ENCODE measurements around the gene YPEL1.
A peak's percentile ranks its signal among the peaks of the same experiment; 100 is the strongest.

YPEL1 gene, protein sequence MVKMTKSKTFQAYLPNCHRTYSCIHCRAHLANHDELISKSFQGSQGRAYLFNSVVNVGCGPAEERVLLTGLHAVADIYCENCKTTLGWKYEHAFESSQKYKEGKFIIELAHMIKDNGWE

GRCh38 chr22:21735200-21736083, at the start of gene YPEL1:
TSS of gene YPEL1 (minus strand) at chr22:21735794. CDS start at chr22:21710744, 25,050 bp downstream.
- peak; percentile 98 for DNase-seq

GRCh38 chr22:21780259-21780658, 44.7 kb upstream of the YPEL1 start:
- DNase-seq: no peak

GRCh38 chr22:21779444-21779843, 43.9 kb upstream of the YPEL1 start:
- DNase-seq: no peak

DNA sequence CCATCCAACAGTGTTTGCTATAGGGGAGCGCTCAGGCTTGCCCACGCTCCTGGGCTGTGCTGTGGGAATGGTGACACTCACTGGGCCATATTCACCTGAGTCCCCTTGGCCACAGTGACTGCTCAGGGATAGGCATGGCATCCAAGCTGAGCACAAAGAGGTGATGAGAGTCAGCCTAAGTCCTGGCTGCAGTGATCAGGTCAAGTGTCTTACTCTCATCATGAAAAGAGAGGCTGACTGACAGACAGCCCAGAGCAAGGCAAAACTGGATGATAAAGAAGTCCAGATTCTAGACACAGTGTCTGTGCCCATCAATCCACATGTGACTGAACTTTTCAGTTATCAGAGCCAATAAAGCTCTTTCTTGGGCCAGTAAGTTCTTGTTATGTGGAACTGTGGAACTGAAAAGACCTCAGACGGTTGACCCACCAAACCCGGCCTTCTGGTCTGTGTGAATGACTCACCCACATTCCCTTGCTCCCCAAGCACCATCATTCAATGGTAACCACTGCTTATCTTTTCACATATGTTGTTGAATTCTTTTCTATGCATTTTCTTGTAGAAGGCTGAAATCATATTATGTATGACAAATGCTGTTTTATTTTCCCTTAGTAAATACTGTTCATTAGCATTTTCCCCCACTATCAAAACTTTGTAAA, 43.2 kb upstream of the YPEL1 start:
- no peak for DNase-seq

- no peak for DNase-seq
These were observed 36.0 kb upstream of the YPEL1 start for GRCh38 chr22:21771631-21771976.

DNA sequence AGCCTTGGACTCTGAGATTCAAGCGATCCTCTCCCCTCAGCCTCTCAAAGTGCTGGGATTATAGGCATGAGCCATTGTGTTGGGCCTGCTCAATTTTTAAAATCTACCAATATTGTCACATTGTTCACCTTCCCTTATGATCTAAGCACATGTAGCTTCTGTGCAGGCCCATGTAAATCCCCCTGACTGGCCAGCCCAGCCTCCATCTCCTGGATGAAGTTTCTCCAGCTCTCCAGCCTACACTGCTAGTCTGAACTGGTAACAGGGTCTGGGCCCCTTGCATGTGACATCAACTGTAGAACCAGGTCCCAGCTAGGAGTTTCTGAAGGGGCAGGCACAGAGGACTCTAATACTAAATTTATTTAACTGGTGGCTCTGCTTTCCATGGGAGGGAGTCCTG, 32.8 kb upstream of the YPEL1 start:
- no peak for DNase-seq

GRCh38 chr22:21766691-21767462, 31.3 kb upstream of the YPEL1 start:
- DNase-seq: no peak

- no peak for DNase-seq
These were observed 30.4 kb upstream of the YPEL1 start for GRCh38 chr22:21765909-21766529.

- DNase-seq: no peak
These were observed 28.6 kb upstream of the YPEL1 start for GRCh38 chr22:21764038-21764804.

DNA sequence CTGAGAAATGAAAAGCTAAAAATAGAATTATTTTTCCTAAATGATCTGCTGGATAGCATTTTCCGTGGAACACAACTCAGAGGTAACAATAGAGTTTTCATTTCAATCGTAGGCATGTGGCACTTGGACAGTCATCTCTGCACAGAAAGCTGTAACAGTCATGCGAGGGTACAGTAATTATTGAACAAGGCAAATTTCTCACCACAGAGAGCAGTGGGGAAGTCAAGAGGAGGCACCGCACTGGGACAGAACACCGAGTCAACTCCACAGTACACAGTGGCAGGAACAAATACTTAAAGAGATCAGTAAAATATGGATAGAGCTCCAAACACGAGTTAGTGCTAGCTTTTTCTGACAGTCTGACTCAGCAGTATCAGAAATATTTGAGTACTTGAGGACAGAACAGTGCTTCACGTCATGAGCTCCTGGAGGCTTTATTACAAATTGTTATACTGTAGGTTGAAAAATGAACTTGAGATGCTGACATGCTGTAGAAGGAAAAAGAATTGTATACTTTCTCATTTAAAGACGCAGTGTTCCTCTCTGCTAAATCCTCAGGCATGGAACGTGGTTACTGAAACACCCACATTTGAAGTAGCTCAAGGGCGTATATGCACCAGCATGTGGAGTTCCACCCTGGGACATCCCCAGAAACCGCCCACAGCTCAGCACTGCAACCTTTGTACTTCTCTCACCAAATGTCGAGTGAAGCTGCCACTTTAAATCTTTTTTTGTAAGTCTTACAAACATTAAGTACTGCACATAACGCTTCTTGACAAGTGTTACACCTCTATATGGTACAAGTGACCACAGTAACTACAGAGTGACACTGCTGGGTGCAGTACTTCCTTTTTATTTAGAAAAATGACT, 27.4 kb upstream of the YPEL1 start:
- DNase-seq: no peak

DNA sequence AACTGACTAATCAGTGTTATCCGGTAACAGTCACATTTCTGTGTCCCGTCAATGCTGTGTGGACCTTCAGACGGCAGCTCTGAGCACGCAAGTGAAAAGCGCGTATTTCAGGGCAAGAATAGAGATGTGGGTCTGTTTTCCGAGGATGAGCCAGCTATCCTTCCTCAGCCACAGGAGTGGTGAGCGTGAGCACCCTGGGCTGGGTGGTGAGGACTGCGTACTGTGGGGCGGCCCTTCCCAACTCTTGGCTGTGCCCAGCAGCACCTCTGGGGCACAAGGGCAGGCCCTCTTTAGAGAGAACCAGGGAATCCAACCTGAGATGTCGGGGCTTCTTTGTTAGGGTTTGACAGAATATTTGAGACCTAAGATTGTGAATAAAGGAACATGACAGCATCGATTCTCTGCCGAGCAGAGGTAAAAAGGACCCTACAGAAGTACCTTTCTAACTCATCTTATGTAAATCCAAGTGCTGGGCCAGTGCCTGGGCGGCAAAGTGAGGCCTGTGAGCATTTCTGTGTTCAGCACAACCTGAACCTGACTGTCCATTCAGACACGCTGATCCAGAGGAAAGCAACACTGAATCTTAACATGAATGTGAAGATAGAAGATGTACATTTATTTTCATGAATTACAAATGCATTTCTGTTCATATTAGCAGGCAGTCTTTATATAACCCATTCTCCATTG, 26.5 kb upstream of the YPEL1 start:
- DNase-seq: no peak

DNA sequence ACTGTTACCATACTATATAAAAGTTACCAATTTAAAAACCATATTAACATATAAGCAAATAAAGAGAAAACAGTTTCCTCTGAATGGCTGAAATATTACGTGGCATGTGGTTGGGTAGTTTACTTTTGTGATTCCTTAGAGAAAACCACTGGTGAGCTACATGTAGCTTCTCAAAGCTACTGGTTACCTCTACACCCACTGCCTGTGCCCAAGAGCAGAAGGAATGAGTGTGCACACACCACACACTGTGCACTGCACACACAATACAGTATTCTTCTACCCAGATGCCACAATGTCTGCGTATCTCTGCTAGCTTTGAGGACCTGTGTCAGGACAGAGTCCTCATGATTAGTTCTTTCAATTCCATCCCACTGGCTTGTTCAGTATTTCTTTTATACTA, 25.5 kb upstream of the YPEL1 start:
- DNase-seq: no peak

- no peak for DNase-seq
These were observed 25.0 kb upstream of the YPEL1 start for GRCh38 chr22:21760640-21761039.

GRCh38 chr22:21759646-21760376, 24.2 kb upstream of the YPEL1 start:
- DNase-seq: no peak

GRCh38 chr22:21759093-21759492, 23.5 kb upstream of the YPEL1 start:
- DNase-seq: no peak

GRCh38 chr22:21758091-21758864, 22.7 kb upstream of the YPEL1 start:
- DNase-seq: no peak

DNA sequence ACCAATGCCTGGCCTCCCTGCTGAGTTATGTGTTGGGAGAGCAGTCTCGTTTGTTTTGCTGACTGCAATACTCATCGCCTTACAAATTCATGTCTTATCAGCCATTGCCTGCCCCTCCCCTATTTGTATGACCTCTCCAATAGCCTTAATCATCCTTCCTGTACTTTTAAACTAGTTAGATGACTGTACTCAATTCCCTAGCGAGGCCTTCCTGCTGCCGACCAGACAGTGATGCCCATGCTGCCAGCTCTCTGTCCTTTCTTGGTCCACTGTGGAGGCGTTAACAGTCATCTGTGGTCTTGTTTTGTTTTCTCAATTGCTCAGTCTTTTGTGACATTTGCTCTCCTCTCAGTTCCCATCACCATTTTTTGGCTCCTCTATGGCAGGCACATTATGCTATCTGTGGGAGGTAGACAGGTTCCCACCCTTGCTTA, 20.3 kb upstream of the YPEL1 start:
- no peak for DNase-seq

- no peak for DNase-seq
These were observed 18.9 kb upstream of the YPEL1 start for GRCh38 chr22:21754523-21754922.

Data from KG1 (cell line).